ENCODE measurements around the gene UBE3A. TPM values are rescaled to one million over a fixed set of nuclear protein-coding genes. Genes with fewer than 3 reads are reported as not detected.
A peak's percentile ranks its signal among the peaks of the same experiment; 100 is the strongest.

The UBE3A gene
- total RNA-seq, 1 experiment from 2014 or later = 102 TPM

DNA sequence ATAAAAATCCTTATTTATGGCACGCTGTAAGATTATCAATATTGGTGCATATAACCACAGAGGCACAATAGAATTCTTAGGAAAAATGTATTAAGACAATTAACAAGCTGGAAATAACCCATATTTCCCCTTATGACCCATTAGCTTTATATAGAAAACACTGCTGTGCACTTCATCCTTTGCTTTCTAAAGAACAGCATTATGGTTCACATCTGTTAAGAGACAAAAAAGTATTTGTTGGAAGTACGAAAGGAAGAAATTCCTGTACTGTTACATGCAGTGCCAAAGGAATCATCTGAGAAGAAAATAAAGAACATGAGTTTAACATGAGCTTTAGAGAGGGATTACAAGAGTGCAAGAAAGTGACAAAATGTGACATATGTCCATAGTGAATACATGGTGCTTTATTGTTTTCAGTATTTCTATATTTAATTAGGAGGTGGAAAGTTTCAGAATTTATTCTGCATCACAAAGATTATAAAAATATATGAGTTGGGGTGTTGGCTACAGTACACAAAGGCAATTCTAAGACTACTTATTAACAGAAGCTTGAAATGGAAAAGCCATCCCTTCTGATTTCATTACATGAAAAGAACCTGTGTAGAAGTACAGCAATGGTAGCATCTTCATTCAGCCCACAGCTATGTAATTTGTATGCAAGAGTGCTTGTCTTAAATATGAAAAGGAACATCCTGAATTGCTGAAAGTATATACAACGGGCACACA lies 6.8 kb downstream of the UBE3A start:
- TF ChIP-seq, protein P1, sequence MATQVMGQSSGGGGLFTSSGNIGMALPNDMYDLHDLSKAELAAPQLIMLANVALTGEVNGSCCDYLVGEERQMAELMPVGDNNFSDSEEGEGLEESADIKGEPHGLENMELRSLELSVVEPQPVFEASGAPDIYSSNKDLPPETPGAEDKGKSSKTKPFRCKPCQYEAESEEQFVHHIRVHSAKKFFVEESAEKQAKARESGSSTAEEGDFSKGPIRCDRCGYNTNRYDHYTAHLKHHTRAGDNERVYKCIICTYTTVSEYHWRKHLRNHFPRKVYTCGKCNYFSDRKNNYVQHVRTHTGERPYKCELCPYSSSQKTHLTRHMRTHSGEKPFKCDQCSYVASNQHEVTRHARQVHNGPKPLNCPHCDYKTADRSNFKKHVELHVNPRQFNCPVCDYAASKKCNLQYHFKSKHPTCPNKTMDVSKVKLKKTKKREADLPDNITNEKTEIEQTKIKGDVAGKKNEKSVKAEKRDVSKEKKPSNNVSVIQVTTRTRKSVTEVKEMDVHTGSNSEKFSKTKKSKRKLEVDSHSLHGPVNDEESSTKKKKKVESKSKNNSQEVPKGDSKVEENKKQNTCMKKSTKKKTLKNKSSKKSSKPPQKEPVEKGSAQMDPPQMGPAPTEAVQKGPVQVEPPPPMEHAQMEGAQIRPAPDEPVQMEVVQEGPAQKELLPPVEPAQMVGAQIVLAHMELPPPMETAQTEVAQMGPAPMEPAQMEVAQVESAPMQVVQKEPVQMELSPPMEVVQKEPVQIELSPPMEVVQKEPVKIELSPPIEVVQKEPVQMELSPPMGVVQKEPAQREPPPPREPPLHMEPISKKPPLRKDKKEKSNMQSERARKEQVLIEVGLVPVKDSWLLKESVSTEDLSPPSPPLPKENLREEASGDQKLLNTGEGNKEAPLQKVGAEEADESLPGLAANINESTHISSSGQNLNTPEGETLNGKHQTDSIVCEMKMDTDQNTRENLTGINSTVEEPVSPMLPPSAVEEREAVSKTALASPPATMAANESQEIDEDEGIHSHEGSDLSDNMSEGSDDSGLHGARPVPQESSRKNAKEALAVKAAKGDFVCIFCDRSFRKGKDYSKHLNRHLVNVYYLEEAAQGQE (IDR thresholded peaks at IDR 0.05; ENCODE audit: insufficient read depth in 1 of 2, low read depth in 2 of 2, low read length in 1 of 2) = no peak
- TF ChIP-seq TCF7L2 (IDR thresholded peaks at IDR 0.05; ENCODE audit: low read depth, low read length) (no peak), CTCF (IDR thresholded peaks at IDR 0.05) (no peak), POLR2AphosphoS5 (IDR thresholded peaks at IDR 0.05; ENCODE audit: low read depth, low read length) (no peak), SIN3A (IDR thresholded peaks at IDR 0.05; ENCODE audit: borderline replicate concordance, insufficient read depth, low read depth, low read length) (no peak)
- Histone ChIP-seq H3K27ac (ENCODE audit: low read length) (no peak overlapping the region), H3K4me3 (ENCODE audit: low read depth in 2 of 2, low read length in 2 of 2) (no peak overlapping the region), H3K36me3 (ENCODE audit: control insufficient read depth, insufficient read depth, low read length) (no peaks in the 10 kb centered on the region), H3K9me3 (ENCODE audit: control insufficient read depth, insufficient read depth, low read depth, low read length) (peaks cover 12% of the 10 kb centered on the region; the same call in 1 of the 2 replicates), H3K27me3 (ENCODE audit: control insufficient read depth, insufficient read depth, low read length) (no peaks in the 10 kb centered on the region), H3K4me1 (ENCODE audit: control insufficient read depth, insufficient read depth, low read length) (peaks cover 4% of the 10 kb centered on the region)
- ChIA-PET POLR2A (no interaction called here), CTCF (no interaction called here)
- DNase-seq (ENCODE audit: low read depth, low spot score) (no peak), ATAC-seq (no peak)
- intact Hi-C loops (cut with micrococcal nuclease; ENCODE audit: unreplicated experiment) (no loop called here), in situ Hi-C loops (cut with HindIII; ENCODE audit: low pct_unique_long_range_greater_than_20kb, low sequenced_read_pairs) (no loop called here)
- TSS peak; percentile 1 for BruUV-seq (replicated peaks)

GRCh38 chr15:25427861-25428260 lies 11.0 kb downstream of the UBE3A start:
- H3K36me3 ChIP-seq (ENCODE audit: control insufficient read depth, insufficient read depth, low read length) = no peaks in the 10 kb centered on the region
- ChIA-PET CTCF (no interaction called here), POLR2A (no interaction called here)
- no peak for DNase-seq (ENCODE audit: low read depth, low spot score)
- no peaks in the 10 kb centered on the region for H3K4me1 ChIP-seq (ENCODE audit: control insufficient read depth, insufficient read depth, low read length)
- H3K27ac ChIP-seq (ENCODE audit: low read length) = no peak overlapping the region
- BruUV-seq (replicated peaks) = no TSS peak
- ATAC-seq = no peak
- H3K27me3 ChIP-seq (ENCODE audit: control insufficient read depth, insufficient read depth, low read length) = no peaks in the 10 kb centered on the region
- no peak overlapping the region for H3K4me3 ChIP-seq (ENCODE audit: low read depth in 2 of 2, low read length in 2 of 2)
- no peak for TF ChIP-seq CTCF (IDR thresholded peaks at IDR 0.05)
- TF ChIP-seq, protein P1 (IDR thresholded peaks at IDR 0.05; ENCODE audit: insufficient read depth in 1 of 2, low read depth in 2 of 2, low read length in 1 of 2) = no peak
- TF ChIP-seq SIN3A (IDR thresholded peaks at IDR 0.05; ENCODE audit: borderline replicate concordance, insufficient read depth, low read depth, low read length) = no peak
- no peak for TF ChIP-seq POLR2AphosphoS5 (IDR thresholded peaks at IDR 0.05; ENCODE audit: low read depth, low read length)
- no peak for TF ChIP-seq TCF7L2 (IDR thresholded peaks at IDR 0.05; ENCODE audit: low read depth, low read length)
- H3K9me3 ChIP-seq (ENCODE audit: control insufficient read depth, insufficient read depth, low read depth, low read length) = peaks cover 22% of the 10 kb centered on the region; the same call in 1 of the 2 replicates
- in situ Hi-C loops (cut with HindIII; ENCODE audit: low pct_unique_long_range_greater_than_20kb, low sequenced_read_pairs) = no loop called here
- intact Hi-C loops (cut with micrococcal nuclease; ENCODE audit: unreplicated experiment) = no loop called here

Data from Panc1 (cell line).